CD4-positive, alpha-beta memory T cell (primary cell): ENCODE data around the gene KRT33A. TPM values are rescaled to one million over a fixed set of nuclear protein-coding genes. Genes with fewer than 3 reads are reported as not detected.
"Not testable (repeated sequence)": the region's sequence is repeated elsewhere in the genome, so short reads cannot be mapped to it uniquely, and the experiment has no call there.

Source experiments
- CTCF ChIA-PET: fragments of 350-600 bp; sonication (Branson Sonifier 250); formaldehyde crosslinking; loops from one replicate; lab custom pipeline; 2021; ENCODE audit warnings: inconsistent platforms; ENCODE audit not compliant: partially characterized antibody; lab: Charles Lee
- POLR2A ChIA-PET: fragments of 350-600 bp; sonication (Branson Sonifier 250); formaldehyde crosslinking; loops from one replicate; lab custom pipeline; 2021; ENCODE audit not compliant: partially characterized antibody; lab: Charles Lee
- DNase-seq, 5 donors: peaks; one replicate each; pipeline versions ENCODE4 v3.0.0 to v3.0.0-alpha.2; 2020 to 2022; ENCODE audit warnings: mixed read lengths in 1 of 5
- H3K27ac ChIP-seq: one replicate; pipeline ENCODE4 v1.7.0; 2013; ENCODE audit warnings: low read depth, low read length
- H3K27me3 ChIP-seq: 2 replicates; pipeline ENCODE4 v1.7.0; 2013; ENCODE audit warnings: mild to moderate bottlenecking, low read length, moderate library complexity; ENCODE audit not compliant: insufficient read depth
- H3K36me3 ChIP-seq: 2 replicates; pipeline ENCODE4 v1.7.0; 2013; ENCODE audit warnings: mild to moderate bottlenecking, low read length, moderate library complexity; ENCODE audit not compliant: insufficient read depth
- H3K4me1 ChIP-seq: 2 replicates; pipeline ENCODE4 v1.7.0; 2013; ENCODE audit warnings: mild to moderate bottlenecking, low read length, moderate library complexity; ENCODE audit not compliant: insufficient read depth
- H3K4me3 ChIP-seq, 2 donors: one replicate each; pipeline ENCODE4 v1.7.0; 2013; ENCODE audit warnings: low read length in 2 of 2, mild to moderate bottlenecking in 1 of 2
- H3K9me3 ChIP-seq, 2 donors: one replicate each; pipeline ENCODE4 v1.7.0; 2013; ENCODE audit warnings: low read length in 2 of 2, control low read depth in 1 of 2; ENCODE audit not compliant: control insufficient read depth in 1 of 2
- H3K27ac Mint-ChIP-seq, 7 donors: one replicate each; pipeline ENCODE4 v1.8.0; 2020 to 2021; ENCODE audit warnings: mixed read lengths in 7 of 7, mild to moderate bottlenecking in 6 of 7, inconsistent platforms in 3 of 7, moderate library complexity in 3 of 7
- H3K27me3 Mint-ChIP-seq, 2 donors: one replicate each; pipeline ENCODE4 v1.8.0; 2020 to 2021; ENCODE audit warnings: mixed read lengths in 2 of 2
- H3K36me3 Mint-ChIP-seq, 2 donors: one replicate each; pipeline ENCODE4 v1.8.0; 2020 to 2021; ENCODE audit warnings: mixed read lengths in 2 of 2, inconsistent platforms in 1 of 2, mild to moderate bottlenecking in 1 of 2
- H3K4me1 Mint-ChIP-seq, 4 donors: one replicate each; pipeline ENCODE4 v1.8.0; 2020 to 2021; ENCODE audit warnings: mixed read lengths in 4 of 4, mild to moderate bottlenecking in 1 of 4
- H3K4me3 Mint-ChIP-seq, 8 donors: one replicate each; pipeline ENCODE4 v1.8.0; 2020 to 2021; ENCODE audit warnings: mixed read lengths in 8 of 8, mild to moderate bottlenecking in 7 of 8, moderate library complexity in 6 of 8, inconsistent platforms in 3 of 8
- H3K9me3 Mint-ChIP-seq, 8 donors: one replicate each; pipeline ENCODE4 v1.8.0; 2020 to 2021; ENCODE audit warnings: mixed read lengths in 8 of 8, mild to moderate bottlenecking in 5 of 8, inconsistent platforms in 3 of 8, moderate library complexity in 1 of 8
- intact Hi-C: fragments of 100-400 bp; cut with micrococcal nuclease; formaldehyde crosslinking; loops from one replicate; pipeline ENCODE4 v1.15.1; 2023
- polyA plus RNA-seq, 2 donors: library from polyadenylated mRNA; unstranded; fragments of 300-500 nt; fragmentation: Illumina TruSeq; gene quantifications; one replicate each; pipeline ENCODE4 v1.2.3, GENCODE V29; 2021
- total RNA-seq, 2 experiments: library from RNA; stranded (reverse); gene quantifications; one replicate each; pipeline ENCODE4 v1.2.3, GENCODE V29; 2021

The KRT33A gene
- total RNA-seq: not detected
- polyA plus RNA-seq: not detected

- POLR2A ChIA-PET: interaction anchor here (0.5 to 2.9 kb wide), 2 partner anchors 9 to 1518 kb away, joined by 6 to 13 read pairs; no protein-coding TSS in a partner anchor
- H3K27me3 ChIP-seq, H3K4me3 ChIP-seq, H3K27ac ChIP-seq, H3K4me1 ChIP-seq, intact Hi-C loops, H3K36me3 ChIP-seq, H3K36me3 Mint-ChIP-seq, H3K9me3 Mint-ChIP-seq, H3K27me3 Mint-ChIP-seq, DNase-seq, H3K9me3 ChIP-seq: not testable (repeated sequence)
- peaks cover 13 to 20% (median 15%) of the 10 kb centered on the region in 4 donors for H3K4me1 Mint-ChIP-seq
- peak within 1 kb of the TSS in 1 of 7 donors; percentile 53 for H3K27ac Mint-ChIP-seq
- CTCF ChIA-PET: interaction anchor here (1.5 to 2.7 kb wide), 4 partner anchors 9 to 198 kb away, joined by 4 to 11 read pairs (median 8); no protein-coding TSS in a partner anchor
- H3K4me3 Mint-ChIP-seq: peak within 1 kb of the TSS in 1 of 8 donors; percentile 20
Measured at GRCh38 chr17:41350381-41350878, at the start of gene KRT33A. Gene KRT33A, minus strand, starts transcription at chr17:41350828. Its CDS starts 61 bp downstream, at chr17:41350767.

GRCh38 chr17:41396996-41397660 lies 46.5 kb upstream of the KRT33A start, which contains the start of gene KRT31:
Gene KRT31, minus strand, starts transcription at chr17:41397608. Its CDS starts 69 bp downstream, at chr17:41397539.
- no peak for DNase-seq
- H3K27ac Mint-ChIP-seq: no peak within 1 kb of the TSS
- H3K27ac ChIP-seq: no peak within 1 kb of the TSS
- no peak within 1 kb of the TSS for H3K4me3 Mint-ChIP-seq
- no peaks in the 10 kb centered on the region for H3K9me3 ChIP-seq
- no peaks in the 10 kb centered on the region for H3K27me3 Mint-ChIP-seq
- peaks cover under 1% of the 10 kb centered on the region for H3K4me1 ChIP-seq
- no peaks in the 10 kb centered on the region for H3K36me3 Mint-ChIP-seq
- H3K4me3 ChIP-seq: no peak within 1 kb of the TSS
- intact Hi-C loops: no loop called here
- H3K4me1 Mint-ChIP-seq: peaks cover 6 to 19% (median 10%) of the 10 kb centered on the region in 4 donors
- H3K9me3 Mint-ChIP-seq: peaks cover 0 to 1% (median 0%) of the 10 kb centered on the region in 8 donors
- POLR2A ChIA-PET: no interaction called here
- CTCF ChIA-PET: no interaction called here
- H3K36me3 ChIP-seq: no peaks in the 10 kb centered on the region
- no peaks in the 10 kb centered on the region for H3K27me3 ChIP-seq

GRCh38 chr17:41396340-41396739 lies 45.7 kb upstream of the KRT33A start:
- Mint-ChIP-seq H3K27me3 (peaks cover 2% of the 10 kb centered on the region in 2 donors), H3K4me3 (no peak overlapping the region), H3K9me3 (peaks cover 0 to 1% (median 0%) of the 10 kb centered on the region in 8 donors), H3K27ac (peak overlapping the region in 1 of 7 donors; percentile 36), H3K36me3 (no peaks in the 10 kb centered on the region), H3K4me1 (peaks cover 6 to 17% (median 10%) of the 10 kb centered on the region in 4 donors)
- POLR2A ChIA-PET: no interaction called here
- no peaks in the 10 kb centered on the region for H3K36me3 ChIP-seq
- no peak for DNase-seq
- H3K9me3 ChIP-seq: no peaks in the 10 kb centered on the region
- H3K4me3 ChIP-seq: no peak overlapping the region
- CTCF ChIA-PET: no interaction called here
- intact Hi-C loops: no loop called here
- H3K27me3 ChIP-seq: no peaks in the 10 kb centered on the region
- H3K27ac ChIP-seq: no peak overlapping the region
- no peaks in the 10 kb centered on the region for H3K4me1 ChIP-seq

- Mint-ChIP-seq H3K36me3 (no peaks in the 10 kb centered on the region), H3K27me3 (peaks cover 2% of the 10 kb centered on the region in 2 donors), H3K9me3 (peaks cover 0 to 1% (median 0%) of the 10 kb centered on the region in 8 donors), H3K4me3 (no peak overlapping the region), H3K4me1 (peaks cover 6 to 12% (median 6%) of the 10 kb centered on the region in 4 donors), H3K27ac (peak overlapping the region in 1 of 7 donors; percentile 48)
- H3K9me3 ChIP-seq: no peaks in the 10 kb centered on the region
- H3K27me3 ChIP-seq: no peaks in the 10 kb centered on the region
- no peaks in the 10 kb centered on the region for H3K36me3 ChIP-seq
- ChIA-PET POLR2A (no interaction called here), CTCF (no interaction called here)
- no peak overlapping the region for H3K4me3 ChIP-seq
- intact Hi-C loops: no loop called here
- no peaks in the 10 kb centered on the region for H3K4me1 ChIP-seq
- no peak for DNase-seq
- H3K27ac ChIP-seq: no peak overlapping the region
Measured at GRCh38 chr17:41395611-41396010, 45.0 kb upstream of the KRT33A start.

- H3K27me3 ChIP-seq, intact Hi-C loops, H3K4me1 ChIP-seq, H3K27ac ChIP-seq, POLR2A ChIA-PET, H3K36me3 ChIP-seq, H3K9me3 ChIP-seq, H3K9me3 Mint-ChIP-seq, DNase-seq, H3K4me3 Mint-ChIP-seq, H3K27me3 Mint-ChIP-seq, H3K36me3 Mint-ChIP-seq, H3K4me3 ChIP-seq, CTCF ChIA-PET, H3K27ac Mint-ChIP-seq: not testable (repeated sequence)
- H3K4me1 Mint-ChIP-seq: peaks cover 6 to 11% (median 6%) of the 10 kb centered on the region in 4 donors
Measured at GRCh38 chr17:41395044-41395443, 44.4 kb upstream of the KRT33A start.

- H3K9me3 Mint-ChIP-seq: no peaks in the 10 kb centered on the region
- CTCF ChIA-PET: no interaction called here
- no peak overlapping the region for H3K27ac Mint-ChIP-seq
- no peaks in the 10 kb centered on the region for H3K27me3 ChIP-seq
- H3K36me3 Mint-ChIP-seq: no peaks in the 10 kb centered on the region
- no peak overlapping the region for H3K4me3 Mint-ChIP-seq
- H3K36me3 ChIP-seq: no peaks in the 10 kb centered on the region
- H3K9me3 ChIP-seq: no peaks in the 10 kb centered on the region
- H3K27ac ChIP-seq: no peak overlapping the region
- H3K27me3 Mint-ChIP-seq: peaks cover 2 to 4% of the 10 kb centered on the region in 2 donors
- H3K4me1 Mint-ChIP-seq: peaks cover 4 to 5% (median 4%) of the 10 kb centered on the region in 4 donors
- H3K4me3 ChIP-seq: no peak overlapping the region
- no peak for DNase-seq
- POLR2A ChIA-PET: no interaction called here
- H3K4me1 ChIP-seq: no peaks in the 10 kb centered on the region
- intact Hi-C loops: no loop called here
Measured at GRCh38 chr17:41394254-41394996, 43.8 kb upstream of the KRT33A start.

- CTCF ChIA-PET: no interaction called here
Measured at GRCh38 chr17:41393826-41394225, 43.2 kb upstream of the KRT33A start.

More at GRCh38 chr17:41393826-41394225, 43.2 kb upstream of the KRT33A start:
- H3K4me1 Mint-ChIP-seq: peaks cover 0 to 3% (median 1%) of the 10 kb centered on the region in 4 donors
- Histone ChIP-seq H3K4me3 (no peak overlapping the region), H3K36me3 (no peaks in the 10 kb centered on the region), H3K27ac (no peak overlapping the region), H3K4me1 (no peaks in the 10 kb centered on the region), H3K9me3 (no peaks in the 10 kb centered on the region), H3K27me3 (no peaks in the 10 kb centered on the region)
- peaks cover 2 to 4% of the 10 kb centered on the region in 2 donors for H3K27me3 Mint-ChIP-seq
- H3K27ac Mint-ChIP-seq: peak overlapping the region in 1 of 7 donors; percentile 43
- POLR2A ChIA-PET: no interaction called here
- intact Hi-C loops: no loop called here
- peaks cover 0 to 2% (median 0%) of the 10 kb centered on the region in 8 donors for H3K9me3 Mint-ChIP-seq
- DNase-seq: no peak
- no peaks in the 10 kb centered on the region for H3K36me3 Mint-ChIP-seq
- H3K4me3 Mint-ChIP-seq: no peak overlapping the region
